HG02943 (cell line): ENCODE measurements around the gene XYLT2.
"Not testable (repeated sequence)": the region's sequence is repeated elsewhere in the genome, so short reads cannot be mapped to it uniquely, and the experiment has no call there.

ENCODE experiments used
- ATAC-seq: cut with Tn5 transposase; IDR thresholded peaks from one replicate; pipeline ENCODE4 v1.9.1; 2021; ENCODE audit warnings: mild to moderate bottlenecking, low read depth, moderate library complexity; ENCODE audit not compliant: unreplicated experiment

Gene XYLT2

DNA sequence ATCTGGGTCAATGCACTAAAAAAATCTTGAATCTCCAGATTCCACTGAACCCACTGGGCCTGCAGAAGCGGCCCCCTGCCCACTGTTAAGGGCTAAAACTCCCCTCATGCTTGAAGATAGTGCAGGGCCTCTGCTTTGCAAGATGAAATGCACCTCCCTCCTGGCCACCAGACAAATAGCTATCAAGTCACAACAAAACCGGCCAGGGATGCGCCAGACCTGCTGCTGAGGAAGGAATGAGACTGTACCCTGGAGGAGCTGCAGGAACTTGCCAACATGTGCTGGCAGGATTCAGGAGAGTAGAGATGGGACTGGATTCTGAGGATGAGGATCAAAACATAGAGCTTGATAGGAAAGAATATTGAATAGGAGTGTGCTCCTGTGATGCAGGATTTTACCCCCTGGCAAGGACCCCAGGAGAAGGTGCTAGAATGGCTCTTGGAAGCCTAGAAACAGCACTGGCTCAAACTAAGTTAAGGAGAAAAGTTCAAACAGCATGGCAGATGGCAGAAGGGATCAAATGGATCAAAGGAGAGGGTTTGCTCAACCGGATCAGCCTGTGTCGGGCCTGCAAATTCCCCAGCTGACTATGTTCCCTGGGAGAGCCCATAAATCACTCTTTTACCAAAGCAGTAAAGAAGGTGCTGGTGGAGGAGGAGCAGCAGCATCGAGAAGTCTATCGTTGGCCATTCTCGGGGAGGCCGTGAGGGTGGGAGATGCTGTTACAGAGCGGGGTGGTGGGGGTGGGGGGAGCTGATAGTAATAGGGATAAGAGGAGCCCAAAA lies 27.2 kb upstream of the XYLT2 start:
- no peak for ATAC-seq

DNA sequence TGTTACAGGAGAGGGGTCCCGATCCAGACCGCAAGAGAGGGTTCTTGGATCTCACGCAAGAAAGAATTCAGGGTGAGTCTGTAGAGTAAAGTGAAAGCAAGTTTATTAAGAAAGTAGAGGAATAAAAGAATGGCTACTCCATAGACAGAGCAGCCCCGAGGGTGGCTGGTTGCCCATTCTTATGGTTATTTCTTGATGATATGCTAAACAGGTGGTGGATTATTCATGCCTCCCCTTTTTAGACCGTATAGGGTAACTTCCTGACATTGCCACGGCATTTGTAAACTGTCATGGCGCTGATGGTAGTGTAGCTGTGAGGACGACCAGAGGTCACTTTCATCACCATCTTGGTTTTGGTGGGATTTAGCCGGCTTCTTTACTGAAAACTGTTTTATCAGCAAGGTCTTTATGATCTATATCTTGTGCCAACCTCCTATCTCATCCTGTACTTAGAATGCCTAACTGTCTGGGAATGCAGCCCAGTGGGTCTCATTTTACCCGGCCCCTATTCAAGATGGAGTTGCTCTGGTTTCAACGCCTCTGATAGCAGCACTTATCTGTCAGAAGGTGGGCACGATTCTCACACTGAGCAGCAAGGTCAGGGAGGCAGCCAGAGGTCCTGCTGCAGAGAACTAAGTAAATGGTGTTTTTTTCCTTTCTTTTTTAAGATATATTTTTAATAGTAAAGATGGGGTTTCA lies 26.5 kb upstream of the XYLT2 start:
- ATAC-seq = no peak

DNA sequence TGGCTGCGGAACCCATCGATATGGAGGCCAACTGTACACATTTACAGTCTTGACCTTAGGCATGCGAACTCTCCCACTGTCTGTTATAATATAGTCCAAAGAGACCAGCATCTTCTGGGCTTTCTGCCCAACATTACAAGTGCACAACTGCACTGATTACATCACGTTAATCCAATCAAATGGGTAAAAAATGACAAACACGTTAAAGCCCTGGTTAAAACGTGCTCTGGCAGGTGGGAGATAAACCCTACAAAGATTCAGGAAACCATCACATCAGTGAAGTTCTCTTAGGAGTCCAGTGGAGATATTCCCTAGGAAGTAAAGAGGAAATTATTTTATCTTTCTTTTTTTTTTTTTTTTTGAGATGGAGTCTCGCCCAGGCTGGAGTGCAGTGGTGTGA lies 23.7 kb upstream of the XYLT2 start:
- no peak for ATAC-seq

DNA sequence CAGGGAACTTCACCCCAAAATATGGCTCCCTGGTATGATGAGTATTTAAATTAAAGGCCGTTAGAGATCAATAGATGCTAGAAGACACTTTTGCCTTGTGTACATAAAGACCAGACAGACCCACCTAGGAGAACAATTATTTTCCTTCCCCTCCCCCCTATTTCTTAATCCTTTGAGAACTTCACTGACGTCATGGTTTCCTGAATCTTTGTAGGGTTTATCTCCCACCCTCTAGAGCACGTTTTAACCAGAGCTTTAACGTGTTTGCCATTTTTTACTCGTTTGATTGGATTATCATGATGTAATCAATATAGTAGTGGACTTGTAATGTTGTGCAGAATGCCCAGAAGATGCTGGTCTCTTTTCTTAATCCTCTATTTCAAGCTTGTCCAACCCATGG lies 22.9 kb upstream of the XYLT2 start:
- ATAC-seq = no peak

DNA sequence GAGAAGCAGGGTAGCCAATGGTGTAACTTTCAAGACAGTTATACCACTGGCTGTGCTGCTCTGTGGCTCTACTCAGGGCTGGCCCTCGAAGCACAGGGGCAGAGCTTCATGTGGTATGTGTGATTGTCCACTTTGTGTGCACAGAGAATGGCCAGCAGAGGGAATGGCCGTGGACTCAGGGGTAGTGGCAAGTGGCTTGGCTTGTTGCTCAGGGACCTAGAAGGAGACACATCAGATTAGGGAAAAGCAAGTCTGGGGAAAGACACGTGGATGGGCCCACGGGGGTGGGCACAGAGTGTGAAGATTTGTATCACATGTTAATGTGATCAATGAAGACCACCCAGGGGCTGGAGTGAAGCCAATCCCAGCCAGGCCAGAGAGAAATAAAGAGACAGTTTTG lies 20.0 kb upstream of the XYLT2 start:
- no peak for ATAC-seq

DNA sequence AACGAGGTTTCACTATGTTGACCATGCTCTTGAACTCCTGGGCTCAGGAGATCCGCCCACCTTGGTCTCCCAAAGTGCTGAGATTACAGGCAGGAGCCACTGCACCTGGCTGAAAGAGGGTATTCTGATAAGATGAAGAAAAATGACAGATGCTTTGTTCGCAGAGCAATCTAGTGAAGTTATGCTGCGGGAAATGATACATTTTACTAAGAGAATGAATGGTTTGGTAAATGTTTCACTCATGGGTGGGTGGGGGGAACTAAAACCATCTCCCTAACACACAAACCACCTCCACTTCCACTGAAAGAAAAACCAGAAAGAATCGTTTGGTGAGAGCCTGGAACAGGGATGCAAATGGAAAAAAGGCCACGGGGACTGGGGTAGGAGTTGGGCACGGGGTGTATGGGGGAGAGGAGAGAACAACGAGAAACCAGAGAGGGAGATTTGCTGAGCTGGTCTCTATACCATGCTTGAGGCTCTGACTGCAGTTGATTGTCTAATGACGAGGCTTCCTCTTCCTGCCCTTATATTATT lies 19.0 kb upstream of the XYLT2 start:
- ATAC-seq = no peak

DNA sequence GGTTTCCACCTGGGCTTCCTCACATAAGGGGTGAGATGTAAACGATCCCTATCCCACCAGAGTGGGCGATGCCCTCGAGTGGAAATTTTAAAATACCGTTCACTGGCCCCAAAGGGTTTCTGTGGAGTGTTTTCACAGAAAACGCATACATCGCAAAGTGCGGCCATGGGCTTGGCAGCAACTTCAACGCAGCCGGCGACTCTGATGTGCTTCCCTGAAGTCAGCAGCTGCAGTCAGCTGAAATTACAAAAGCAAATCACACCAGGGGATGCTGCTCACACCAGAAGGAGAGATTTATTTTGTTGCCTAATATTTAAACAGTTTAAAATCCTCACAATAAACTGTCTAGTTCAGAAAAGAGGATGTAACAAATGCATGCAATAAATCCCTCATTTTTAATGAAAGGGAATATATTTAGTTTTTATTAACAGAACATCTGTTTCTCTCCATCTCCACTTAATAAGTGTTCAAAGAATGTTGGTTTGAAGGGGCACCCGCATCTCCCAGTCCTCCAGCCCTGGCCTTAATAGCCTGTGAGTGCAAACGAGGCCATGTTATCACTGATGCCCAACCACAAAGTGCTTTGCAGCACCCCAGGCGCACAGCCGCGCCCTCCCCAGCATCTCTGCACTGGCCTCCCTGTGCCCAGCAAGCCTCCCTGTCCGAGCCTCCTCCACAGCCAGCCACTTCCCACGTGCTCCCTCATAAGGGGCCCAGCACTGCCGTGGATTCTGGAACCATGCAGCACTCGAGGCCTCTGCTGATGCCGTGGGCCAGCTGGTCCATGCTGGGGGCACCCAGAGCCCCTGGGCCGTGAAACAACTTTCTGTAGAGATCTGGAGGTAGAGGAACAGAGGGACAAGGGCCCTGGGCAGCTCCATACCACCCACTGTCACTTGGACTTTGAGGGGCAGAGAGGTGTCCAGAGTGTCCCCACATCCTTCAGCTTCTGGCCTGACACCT lies 17.3 kb upstream of the XYLT2 start:
- ATAC-seq = no peak

DNA sequence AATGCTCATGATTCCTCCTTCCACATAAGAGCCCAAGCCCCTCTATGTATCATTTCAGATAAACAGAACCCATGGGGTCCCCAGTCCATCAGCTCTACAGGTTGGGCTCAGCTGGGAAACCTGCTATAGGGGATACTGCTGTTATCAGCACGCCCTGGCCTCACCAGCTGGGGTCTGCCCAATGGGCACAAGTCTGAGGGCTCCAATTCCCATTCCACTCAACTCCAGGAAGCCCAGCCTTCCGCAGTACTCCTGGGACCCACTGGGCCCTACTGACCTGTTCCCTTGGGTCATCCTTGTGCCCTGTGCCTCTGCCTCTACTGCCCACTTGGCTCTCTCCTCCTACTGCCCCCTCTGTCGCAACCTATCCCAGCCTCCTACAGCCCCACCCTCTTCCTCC lies 16.2 kb upstream of the XYLT2 start:
- no peak for ATAC-seq

DNA sequence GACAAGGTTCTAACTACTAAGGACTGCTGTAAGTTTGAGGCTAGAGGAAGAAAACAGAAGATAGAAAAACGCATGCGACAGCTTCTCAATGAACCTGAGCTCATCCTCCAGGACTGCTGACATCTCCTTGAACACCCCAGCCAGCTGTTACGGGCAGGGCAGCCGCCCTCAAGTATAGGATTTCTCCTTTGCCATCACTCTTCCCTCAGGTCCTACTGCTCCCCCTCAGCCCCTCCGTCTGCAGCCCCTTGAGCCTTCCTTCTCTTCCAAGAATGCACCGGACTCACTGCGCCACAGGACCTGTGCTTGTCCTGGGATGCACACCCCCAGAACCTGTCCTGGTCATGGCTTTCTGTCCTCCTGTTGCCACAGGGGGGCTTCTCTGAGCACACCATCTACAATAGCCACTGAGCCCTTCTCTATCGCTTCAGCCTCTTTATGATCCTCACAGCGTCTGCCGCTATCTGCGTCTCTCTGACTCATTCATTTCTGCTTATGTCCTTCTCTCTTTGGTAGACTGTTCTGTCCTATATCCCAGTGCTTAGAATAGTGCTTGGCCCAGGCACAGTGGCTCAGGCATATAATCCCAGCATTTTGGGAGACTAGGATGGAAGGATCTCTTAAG lies 15.7 kb upstream of the XYLT2 start:
- ATAC-seq = no peak

DNA sequence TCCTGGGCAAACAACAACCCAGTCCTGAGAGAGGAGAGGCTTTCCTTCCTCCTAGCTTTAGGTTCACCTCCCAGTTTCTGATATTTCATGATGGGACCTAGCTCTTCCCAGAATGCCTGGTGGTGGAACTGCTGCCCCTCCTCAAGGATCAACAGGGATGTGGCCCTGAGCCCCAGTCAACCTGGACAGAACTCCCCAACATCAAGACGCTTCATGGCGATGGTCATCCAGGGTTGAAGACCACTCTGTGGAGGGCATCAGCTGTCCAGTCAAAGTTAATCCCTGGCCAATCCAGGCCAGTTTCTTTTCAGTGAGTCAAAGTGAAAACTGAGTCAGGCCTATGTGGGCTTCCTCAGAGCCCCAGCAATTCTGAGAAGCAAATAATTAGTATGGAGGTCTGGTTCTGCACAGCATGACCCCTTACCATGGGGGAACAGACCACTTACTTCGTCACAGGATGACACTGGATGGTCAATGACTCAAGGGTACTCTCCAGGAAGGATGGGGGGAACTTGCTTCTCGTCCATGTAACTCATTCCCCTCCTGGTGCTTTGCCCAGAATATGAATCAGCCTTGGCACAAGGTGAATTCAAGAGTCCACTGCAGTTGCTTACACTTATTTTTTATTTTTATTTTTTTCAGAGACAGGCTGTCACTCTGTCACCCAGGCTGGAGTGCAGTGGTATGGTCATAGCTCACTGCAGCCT lies 14.7 kb upstream of the XYLT2 start:
- ATAC-seq = no peak

DNA sequence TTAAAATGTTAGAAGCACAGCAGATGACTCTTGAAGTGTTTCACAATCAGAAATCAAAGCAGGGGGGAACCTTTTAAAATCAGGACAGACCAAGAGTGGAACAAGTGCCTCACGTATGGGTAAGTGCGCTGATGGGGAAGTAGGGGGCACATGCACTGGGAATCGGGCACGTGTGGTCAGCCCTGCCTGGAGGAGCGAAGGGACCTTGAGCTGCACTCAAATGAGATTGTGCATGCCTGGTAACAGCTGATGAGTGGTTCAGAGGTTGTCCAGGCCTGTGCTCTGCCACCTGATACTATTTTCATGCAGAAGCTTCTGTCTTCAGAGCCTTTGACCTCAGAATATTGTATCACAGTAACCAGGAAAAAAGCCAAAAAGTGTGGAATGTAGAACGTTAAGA lies 13.7 kb upstream of the XYLT2 start:
- ATAC-seq = no peak

DNA sequence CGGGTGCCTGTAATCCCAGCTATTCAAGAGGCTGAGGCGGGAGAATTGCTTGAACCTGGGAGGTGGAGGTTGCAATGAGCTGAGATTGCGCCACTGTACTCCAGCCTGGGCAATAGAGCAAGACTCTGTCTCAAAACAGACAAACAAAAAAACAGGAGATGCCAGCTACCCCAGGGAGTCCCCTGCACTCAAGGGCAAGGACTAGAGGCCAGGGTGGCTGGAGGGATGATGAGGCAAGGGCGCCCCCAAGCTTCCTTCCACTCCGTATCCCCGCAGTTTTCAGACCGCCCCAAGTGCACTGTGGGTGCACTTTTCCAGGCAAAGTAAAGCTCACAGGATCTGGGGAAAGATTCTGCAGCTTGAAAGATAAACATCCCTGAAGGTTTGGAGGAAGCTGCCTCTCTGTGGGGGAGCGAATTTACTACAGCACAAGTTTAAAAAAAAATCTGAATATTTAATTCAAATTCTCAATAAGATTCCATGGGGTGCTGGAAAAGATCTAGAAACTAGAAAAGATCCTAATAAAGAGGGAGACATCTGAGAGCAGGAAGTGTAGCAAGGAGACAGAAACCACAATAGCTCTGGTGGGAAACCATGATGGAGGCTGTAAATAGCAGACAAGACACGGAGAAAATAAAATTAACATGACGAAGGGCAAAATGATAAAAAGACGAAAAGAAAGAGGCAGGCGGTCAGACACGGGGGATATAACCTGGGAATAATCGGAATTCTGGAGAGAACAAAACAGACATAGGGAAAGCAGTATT lies 12.5 kb upstream of the XYLT2 start:
- not testable (repeated sequence) for ATAC-seq

DNA sequence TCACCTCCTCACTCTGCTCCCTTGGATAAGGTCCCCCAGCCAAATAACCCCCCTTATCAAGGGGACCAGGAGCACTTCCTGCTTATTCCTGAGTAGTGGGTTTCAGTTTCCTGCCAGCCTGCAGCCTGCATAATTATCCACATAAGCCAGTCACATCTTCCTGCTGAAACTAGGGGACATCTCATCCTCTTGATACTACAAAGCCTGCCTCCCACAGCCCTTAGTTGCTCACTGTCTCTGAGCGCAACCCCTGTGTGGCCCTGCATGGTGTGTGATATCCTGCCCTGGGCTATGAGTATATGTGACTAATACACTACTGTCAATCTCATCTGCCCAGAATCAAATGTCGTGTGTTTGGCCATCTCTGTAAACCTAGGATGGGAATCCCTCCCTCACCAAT lies 8.0 kb upstream of the XYLT2 start:
- ATAC-seq = no peak

DNA sequence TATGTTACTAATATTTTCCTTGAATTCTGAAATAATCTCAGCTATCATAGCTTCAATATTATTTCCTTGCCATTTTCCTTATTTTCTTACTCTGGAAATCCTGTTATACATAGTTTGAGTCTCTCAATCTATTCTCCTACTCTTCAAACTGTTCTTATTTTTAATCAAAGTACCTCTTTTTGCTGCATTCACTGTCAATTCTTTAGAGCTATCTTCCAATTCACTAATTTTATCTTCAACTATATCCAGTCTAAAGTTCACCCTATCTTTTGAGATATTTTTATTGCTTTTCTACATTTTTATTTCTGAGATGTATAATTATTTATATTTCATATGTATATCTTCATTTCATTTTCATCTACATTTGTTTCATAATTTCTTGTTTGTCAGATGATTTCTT lies 7.3 kb upstream of the XYLT2 start:
- ATAC-seq = no peak

DNA sequence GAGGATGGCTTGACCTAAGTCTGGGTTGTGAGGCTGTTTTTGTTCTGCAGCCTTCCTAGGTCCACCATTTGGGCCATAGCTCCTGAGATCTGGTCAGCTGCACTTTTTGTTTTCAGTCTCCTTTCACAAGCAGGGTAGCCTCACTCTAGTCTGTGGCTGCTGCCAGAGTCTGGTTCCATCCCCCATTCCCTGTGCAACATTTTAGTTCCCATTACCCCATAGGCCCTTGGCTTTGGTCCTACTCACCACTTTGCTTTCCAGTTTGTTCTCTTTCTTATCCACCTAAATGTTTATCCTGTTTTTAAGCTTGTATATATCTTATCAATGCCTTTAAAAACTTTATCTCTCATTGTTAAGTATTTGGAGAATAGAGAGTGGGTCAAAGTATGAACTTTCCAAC lies 6.5 kb upstream of the XYLT2 start:
- ATAC-seq = no peak

DNA sequence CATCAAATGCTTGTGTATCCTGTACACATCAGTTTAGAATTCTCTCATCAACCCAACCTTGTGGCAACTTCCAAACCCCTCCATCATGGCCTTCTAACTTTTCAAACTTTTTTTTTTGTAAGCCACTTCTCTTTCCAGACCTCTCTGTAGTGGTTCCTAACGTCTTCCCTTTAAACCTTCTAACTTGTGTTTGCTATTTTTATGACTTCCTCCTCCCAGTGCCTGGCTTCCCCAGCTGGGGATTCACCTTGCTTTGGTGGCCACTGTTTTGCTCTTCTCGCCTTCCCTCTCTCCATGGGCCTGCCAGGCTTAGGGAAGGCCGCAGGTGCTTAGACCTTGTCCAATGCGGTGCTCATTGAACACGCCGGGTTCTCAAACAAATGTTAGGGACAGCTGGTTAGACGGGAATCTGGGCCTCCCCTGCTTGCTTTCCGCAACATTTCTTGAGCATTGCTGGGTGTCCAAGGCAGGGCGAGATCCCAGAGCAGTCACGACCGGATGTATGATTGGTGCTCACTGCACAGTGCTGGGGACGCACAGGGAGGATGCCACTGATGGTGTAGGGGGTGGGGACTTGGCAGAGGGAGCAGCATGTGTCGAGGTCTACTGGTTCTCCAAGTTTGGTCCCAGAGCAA lies 1.1 kb upstream of the XYLT2 start:
- no peak for ATAC-seq

DNA sequence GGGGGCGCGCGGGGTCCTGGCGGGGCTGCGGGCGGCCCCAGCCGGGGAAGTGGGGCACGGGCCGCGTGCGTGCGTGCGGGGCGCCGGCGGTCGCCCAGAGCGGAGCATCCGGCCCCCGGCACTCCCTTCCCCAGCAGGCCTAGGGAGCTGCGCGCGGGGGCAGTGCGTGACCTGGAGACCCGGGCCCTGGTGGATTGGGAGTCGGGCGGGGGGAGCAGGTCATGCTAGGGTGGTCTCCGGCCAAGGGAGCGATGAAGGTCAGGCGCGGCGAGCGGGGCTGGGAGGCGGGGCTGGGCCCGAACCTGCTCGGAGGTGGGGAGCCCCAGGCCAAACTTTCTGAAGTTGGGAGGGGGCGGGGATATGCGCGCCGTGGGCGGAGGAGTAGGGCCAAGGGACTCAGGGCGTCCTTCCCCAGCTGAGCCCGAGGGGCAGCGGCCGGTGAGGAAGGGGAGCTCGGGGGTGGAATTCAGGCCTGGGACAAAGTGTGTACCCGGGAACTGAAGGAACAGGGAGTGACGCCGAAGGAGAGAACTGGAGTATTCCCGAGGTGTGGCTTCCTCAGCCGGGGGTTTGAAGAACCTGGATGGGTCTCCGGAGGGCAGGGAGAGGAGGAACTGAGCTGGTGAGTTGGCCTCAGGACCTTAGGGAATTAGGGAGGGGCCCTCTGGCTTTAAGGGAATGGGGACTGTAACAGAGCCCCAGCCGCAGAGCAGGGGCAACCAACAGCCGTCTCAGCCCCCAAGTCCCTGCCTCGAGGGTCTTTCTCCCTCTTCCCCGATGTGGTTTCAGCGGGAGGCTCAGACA lies 589 bp downstream of the XYLT2 start:
- no peak for ATAC-seq
